ENCODE data around the gene PRKCB. TPM values are rescaled to one million over a fixed set of nuclear protein-coding genes. Genes with fewer than 3 reads are reported as not detected.

The PRKCB gene
- polyA plus RNA-seq, 1 donor (not counting 4 experiments of a cell fraction or from before 2014, with no cell fraction given) = 0.18 TPM

DNA sequence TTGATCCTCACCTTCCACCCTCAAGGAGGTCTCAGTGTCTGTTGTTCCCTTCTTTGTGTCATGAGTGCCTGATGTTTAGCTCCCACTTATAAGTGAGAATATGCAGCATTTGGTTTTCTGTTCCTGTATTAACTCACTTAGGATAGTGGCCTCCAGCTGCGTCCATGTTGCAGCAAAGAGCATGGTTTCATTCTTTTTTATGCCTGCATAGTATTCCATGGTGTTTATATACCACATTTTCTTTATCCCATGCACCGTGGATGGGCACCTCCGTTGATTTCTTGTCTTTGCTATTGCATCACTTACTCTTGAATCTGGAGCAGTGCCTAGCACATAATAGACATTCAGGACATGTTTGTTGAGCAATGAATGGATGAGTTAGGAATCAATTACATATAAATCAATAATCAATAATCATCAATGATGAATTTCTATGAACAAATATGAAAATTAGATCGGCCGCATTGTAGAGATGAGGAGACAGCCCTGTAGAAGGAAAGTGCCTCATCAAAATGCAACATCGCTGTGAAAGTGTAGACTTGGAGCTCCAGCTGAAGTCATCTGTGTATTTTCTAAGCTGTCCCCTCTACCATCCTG lies 129.5 kb downstream of the PRKCB start:
- FAIRE-seq (no peak), DNase-seq (ENCODE audit: low read depth, low spot score) (no peak)
- no peak for TF ChIP-seq EZH2 (IDR thresholded peaks at IDR 0.05; ENCODE audit: low read length)
- TF ChIP-seq, protein P1, sequence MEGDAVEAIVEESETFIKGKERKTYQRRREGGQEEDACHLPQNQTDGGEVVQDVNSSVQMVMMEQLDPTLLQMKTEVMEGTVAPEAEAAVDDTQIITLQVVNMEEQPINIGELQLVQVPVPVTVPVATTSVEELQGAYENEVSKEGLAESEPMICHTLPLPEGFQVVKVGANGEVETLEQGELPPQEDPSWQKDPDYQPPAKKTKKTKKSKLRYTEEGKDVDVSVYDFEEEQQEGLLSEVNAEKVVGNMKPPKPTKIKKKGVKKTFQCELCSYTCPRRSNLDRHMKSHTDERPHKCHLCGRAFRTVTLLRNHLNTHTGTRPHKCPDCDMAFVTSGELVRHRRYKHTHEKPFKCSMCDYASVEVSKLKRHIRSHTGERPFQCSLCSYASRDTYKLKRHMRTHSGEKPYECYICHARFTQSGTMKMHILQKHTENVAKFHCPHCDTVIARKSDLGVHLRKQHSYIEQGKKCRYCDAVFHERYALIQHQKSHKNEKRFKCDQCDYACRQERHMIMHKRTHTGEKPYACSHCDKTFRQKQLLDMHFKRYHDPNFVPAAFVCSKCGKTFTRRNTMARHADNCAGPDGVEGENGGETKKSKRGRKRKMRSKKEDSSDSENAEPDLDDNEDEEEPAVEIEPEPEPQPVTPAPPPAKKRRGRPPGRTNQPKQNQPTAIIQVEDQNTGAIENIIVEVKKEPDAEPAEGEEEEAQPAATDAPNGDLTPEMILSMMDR (optimal IDR thresholded peaks at IDR 0.05 in 1 of 3, IDR thresholded peaks at IDR 0.05 in 1 of 3, conservative IDR thresholded peaks at IDR 0.05 in 1 of 3; ENCODE audit: extremely low read depth in 1 of 3, insufficient read depth in 2 of 3, low read length in 3 of 3) = no peak
- Histone ChIP-seq H3K36me3 (ENCODE audit: control insufficient read depth in 2 of 2, extremely low read depth in 1 of 2, insufficient read depth in 2 of 2, low read length in 2 of 2) (no peaks in the 10 kb centered on the region), H3K4me2 (ENCODE audit: control insufficient read depth, extremely low read depth, insufficient read depth, low read depth, low read length) (no peak overlapping the region), H3K27me3 (ENCODE audit: control insufficient read depth, extremely low read depth, insufficient read depth, low read length) (no peaks in the 10 kb centered on the region), H3K27ac (ENCODE audit: control insufficient read depth, insufficient read depth, low read length) (no peak overlapping the region), H3K4me1 (ENCODE audit: control insufficient read depth, extremely low read depth, insufficient read depth, low read length) (no peaks in the 10 kb centered on the region), H3K79me2 (ENCODE audit: control insufficient read depth, insufficient read depth, low read length) (no peaks in the 10 kb centered on the region), H3K9ac (ENCODE audit: control insufficient read depth, extremely low read depth, insufficient read depth, low read length) (no peak overlapping the region), H3K9me1 (ENCODE audit: control insufficient read depth, extremely low read depth, insufficient read depth, low read length) (no peaks in the 10 kb centered on the region), H3K9me3 (ENCODE audit: control insufficient read depth, low read depth, low read length) (no peaks in the 10 kb centered on the region), H2AFZ (ENCODE audit: control insufficient read depth, low read length) (no peak overlapping the region), H3K4me3 (ENCODE audit: control insufficient read depth in 2 of 3, extremely low read depth in 1 of 3, insufficient read depth in 2 of 3, low read depth in 1 of 3, low read length in 3 of 3) (no peak overlapping the region), H4K20me1 (ENCODE audit: control insufficient read depth, extremely low read depth, insufficient read depth, low read length) (no peaks in the 10 kb centered on the region)
- dilution Hi-C loops (cut with MboI; ENCODE audit: extremely low pct_ligation_motif_present, low sequenced_read_pairs) = loop anchor here (5.0 kb wide), 1 partner anchor 33 kb away; no protein-coding TSS in a partner anchor

- no peak for DNase-seq (ENCODE audit: low read depth, low spot score)
- TF ChIP-seq, protein P1 (optimal IDR thresholded peaks at IDR 0.05 in 1 of 3, IDR thresholded peaks at IDR 0.05 in 1 of 3, conservative IDR thresholded peaks at IDR 0.05 in 1 of 3; ENCODE audit: extremely low read depth in 1 of 3, insufficient read depth in 2 of 3, low read length in 3 of 3) = no peak
- TF ChIP-seq EZH2 (IDR thresholded peaks at IDR 0.05; ENCODE audit: low read length) = no peak
These were observed 131.0 kb downstream of the PRKCB start for GRCh38 chr16:23966597-23967394.

More at GRCh38 chr16:23966597-23967394, 131.0 kb downstream of the PRKCB start:
- Histone ChIP-seq H2AFZ (ENCODE audit: control insufficient read depth, low read length) (no peak overlapping the region), H3K4me2 (ENCODE audit: control insufficient read depth, extremely low read depth, insufficient read depth, low read depth, low read length) (no peak overlapping the region), H3K79me2 (ENCODE audit: control insufficient read depth, insufficient read depth, low read length) (no peaks in the 10 kb centered on the region), H4K20me1 (ENCODE audit: control insufficient read depth, extremely low read depth, insufficient read depth, low read length) (no peaks in the 10 kb centered on the region), H3K36me3 (ENCODE audit: control insufficient read depth in 2 of 2, extremely low read depth in 1 of 2, insufficient read depth in 2 of 2, low read length in 2 of 2) (no peaks in the 10 kb centered on the region), H3K9ac (ENCODE audit: control insufficient read depth, extremely low read depth, insufficient read depth, low read length) (no peak overlapping the region), H3K4me1 (ENCODE audit: control insufficient read depth, extremely low read depth, insufficient read depth, low read length) (no peaks in the 10 kb centered on the region), H3K27ac (ENCODE audit: control insufficient read depth, insufficient read depth, low read length) (no peak overlapping the region), H3K9me1 (ENCODE audit: control insufficient read depth, extremely low read depth, insufficient read depth, low read length) (no peaks in the 10 kb centered on the region), H3K9me3 (ENCODE audit: control insufficient read depth, low read depth, low read length) (no peaks in the 10 kb centered on the region), H3K4me3 (ENCODE audit: control insufficient read depth in 2 of 3, extremely low read depth in 1 of 3, insufficient read depth in 2 of 3, low read depth in 1 of 3, low read length in 3 of 3) (no peak overlapping the region), H3K27me3 (ENCODE audit: control insufficient read depth, extremely low read depth, insufficient read depth, low read length) (no peaks in the 10 kb centered on the region)
- FAIRE-seq = no peak
- dilution Hi-C loops (cut with MboI; ENCODE audit: extremely low pct_ligation_motif_present, low sequenced_read_pairs) = loop anchor here (5.0 kb wide), 1 partner anchor 34 kb away; no protein-coding TSS in a partner anchor

Data from keratinocyte (primary cell).